ENCODE measurements around the gene HTR2C. TPM values are rescaled to one million over a fixed set of nuclear protein-coding genes. Genes with fewer than 3 reads are reported as not detected.

HTR2C gene
- total RNA-seq, 1 experiment from 2014 or later: 1.5 TPM

- Histone ChIP-seq H3K4ac (ENCODE audit: low read depth, low read length) (no peak overlapping the region), H3K18ac (ENCODE audit: insufficient read length, low read depth, low read length) (no peak overlapping the region), H3K23me2 (ENCODE audit: insufficient read length, low read depth, low read length, poor library complexity, severe bottlenecking) (no peaks in the 10 kb centered on the region), H2BK15ac (ENCODE audit: low read depth, low read length) (no peak overlapping the region), H3K79me1 (ENCODE audit: insufficient read depth, low read depth, low read length, poor library complexity, severe bottlenecking) (no peaks in the 10 kb centered on the region), H3K23ac (ENCODE audit: insufficient read length, low read depth, low read length) (no peak overlapping the region), H3K27me3 (ENCODE audit: insufficient read depth, low read length) (no peaks in the 10 kb centered on the region), H2BK120ac (ENCODE audit: low read depth, low read length, poor library complexity, severe bottlenecking) (no peak overlapping the region), H3K9me3 (ENCODE audit: control insufficient read depth, low read depth, low read length) (no peaks in the 10 kb centered on the region), H3K4me2 (ENCODE audit: insufficient read depth, insufficient read length, low read length) (no peak overlapping the region), H4K5ac (ENCODE audit: insufficient read length, low read depth, low read length) (no peak overlapping the region), H3K79me2 (ENCODE audit: insufficient read depth, low read length) (no peaks in the 10 kb centered on the region), H3T11ph (ENCODE audit: low read length) (no peak overlapping the region), H4K8ac (replicated peaks; ENCODE audit: insufficient read length, low read depth, low read length) (no peak overlapping the region), H3K9ac (ENCODE audit: extremely low read depth, insufficient read length, low read length) (no peak overlapping the region), H2BK20ac (ENCODE audit: low read depth, low read length, poor library complexity, severe bottlenecking) (no peak overlapping the region), H4K91ac (ENCODE audit: insufficient read length, low read depth, low read length) (no peak overlapping the region), H3K56ac (ENCODE audit: insufficient read length, low read depth, low read length) (no peak overlapping the region), H3K14ac (ENCODE audit: insufficient read depth, low read length) (no peak overlapping the region), H2BK12ac (ENCODE audit: insufficient read length, low read depth, low read length) (no peak overlapping the region), H2AK5ac (ENCODE audit: insufficient read length, low read length) (no peak overlapping the region), H3K4me1 (ENCODE audit: insufficient read depth, low read length) (no peaks in the 10 kb centered on the region), H2AFZ (ENCODE audit: low read length) (no peak overlapping the region), H4K20me1 (ENCODE audit: control insufficient read depth, insufficient read depth, insufficient read length) (no peaks in the 10 kb centered on the region), H2BK5ac (ENCODE audit: insufficient read length, low read length) (no peak overlapping the region), H3K27ac (ENCODE audit: insufficient read length, low read depth, low read length) (no peak overlapping the region)
- no peaks in the 10 kb centered on the region for H3K36me3 Mint-ChIP-seq (ENCODE audit: insufficient read depth in 1 of 3, low read depth in 3 of 3)
- no peaks in the 10 kb centered on the region for H3K27me3 Mint-ChIP-seq (ENCODE audit: low read depth)
- TF ChIP-seq CTCF (conservative IDR thresholded peaks at IDR 0.05): no peak
- no peak overlapping the region for H3K4me3 Mint-ChIP-seq
- H3K4me1 Mint-ChIP-seq: peaks cover 7% of the 10 kb centered on the region in 2 experiments
- no peaks in the 10 kb centered on the region for H3K9me3 Mint-ChIP-seq
- H3K27ac Mint-ChIP-seq: no peak overlapping the region
- no peak for DNase-seq
- WGBS (ENCODE audit: extremely low coverage, insufficient read length, low lambda C conversion rate): no CpG with 5 or more reads among the region's 2 CpGs
Measured at GRCh38 chrX:114819509-114819908, 235.6 kb downstream of the HTR2C start.

Measured in H9 (cell line).